HG02973 (cell line): ENCODE data around the gene PIM3.

ENCODE experiments used
- ATAC-seq: cut with Tn5 transposase; IDR thresholded peaks from one replicate; pipeline ENCODE4 v1.9.1; 2021; ENCODE audit warnings: moderate library complexity; ENCODE audit not compliant: unreplicated experiment

The PIM3 gene

DNA sequence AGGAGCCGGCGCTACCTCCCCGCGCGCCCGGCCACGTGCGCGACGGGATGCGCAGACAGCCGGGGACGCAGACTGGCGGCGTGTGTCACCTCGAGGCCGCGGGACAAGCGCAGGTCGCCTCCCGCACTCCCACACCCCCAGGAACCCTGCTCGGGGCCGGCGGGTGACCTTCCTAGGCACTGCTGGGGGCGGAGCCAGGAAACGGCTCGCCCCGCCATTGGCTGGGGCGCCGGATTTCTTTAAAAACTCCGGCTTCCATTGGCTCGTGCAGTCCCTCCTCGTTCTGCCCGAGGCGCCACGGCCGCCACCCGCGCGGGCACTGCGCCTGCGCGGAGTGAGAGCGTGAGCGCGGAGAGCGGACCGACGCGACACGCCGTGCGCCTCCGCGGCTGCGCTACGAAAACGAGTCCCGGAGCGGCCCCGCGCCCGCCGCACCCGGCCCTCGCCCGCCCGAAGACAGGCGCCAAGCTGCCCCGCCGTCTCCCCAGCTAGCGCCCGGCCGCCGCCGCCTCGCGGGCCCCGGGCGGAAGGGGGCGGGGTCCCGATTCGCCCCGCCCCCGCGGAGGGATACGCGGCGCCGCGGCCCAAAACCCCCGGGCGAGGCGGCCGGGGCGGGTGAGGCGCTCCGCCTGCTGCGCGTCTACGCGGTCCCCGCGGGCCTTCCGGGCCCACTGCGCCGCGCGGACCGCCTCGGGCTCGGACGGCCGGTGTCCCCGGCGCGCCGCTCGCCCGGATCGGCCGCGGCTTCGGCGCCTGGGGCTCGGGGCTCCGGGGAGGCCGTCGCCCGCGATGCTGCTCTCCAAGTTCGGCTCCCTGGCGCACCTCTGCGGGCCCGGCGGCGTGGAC is at the start of gene PIM3:
Gene PIM3 (plus strand): TSS at position 614 of the 846 bp plus-strand sequence. CDS start 176 bp downstream, at position 790.
- ATAC-seq, result peak; percentile 49

DNA sequence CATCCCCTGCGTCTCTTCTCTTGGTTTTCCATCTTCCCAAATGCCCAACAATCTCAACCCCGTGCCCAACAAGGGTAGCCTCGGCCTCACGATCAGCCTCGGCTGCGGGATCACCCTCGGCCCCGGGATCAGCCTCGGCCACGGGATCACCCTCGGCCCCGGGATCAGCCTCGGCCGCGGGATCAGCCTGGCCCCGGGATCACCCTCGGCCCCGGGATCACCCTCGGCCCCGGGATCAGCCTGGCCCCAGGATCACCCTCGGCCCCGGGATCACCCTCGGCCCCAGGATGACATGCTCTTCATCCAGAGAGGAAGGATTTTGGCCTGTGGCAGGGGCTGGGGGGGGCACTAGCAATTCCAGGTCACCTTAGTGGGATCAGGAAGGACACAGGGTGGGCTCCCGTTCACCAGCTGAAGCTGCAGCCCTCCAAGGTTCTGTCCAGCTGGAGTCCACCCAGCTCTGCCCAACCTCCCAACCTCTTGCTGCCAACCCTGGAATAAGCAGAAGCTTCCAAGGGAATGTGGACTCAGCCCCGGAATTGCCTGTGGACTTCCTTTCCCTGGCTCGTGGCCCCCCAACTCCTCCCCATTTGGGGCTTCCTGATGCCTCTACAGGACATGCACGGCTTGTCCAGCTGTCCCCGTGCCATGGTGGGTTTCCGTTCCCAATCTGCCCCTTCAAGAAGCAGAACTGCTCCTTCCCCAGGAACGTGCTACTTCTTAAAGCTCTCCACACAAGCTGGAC is 48.5 kb upstream of the PIM3 start:
- no peak for ATAC-seq

DNA sequence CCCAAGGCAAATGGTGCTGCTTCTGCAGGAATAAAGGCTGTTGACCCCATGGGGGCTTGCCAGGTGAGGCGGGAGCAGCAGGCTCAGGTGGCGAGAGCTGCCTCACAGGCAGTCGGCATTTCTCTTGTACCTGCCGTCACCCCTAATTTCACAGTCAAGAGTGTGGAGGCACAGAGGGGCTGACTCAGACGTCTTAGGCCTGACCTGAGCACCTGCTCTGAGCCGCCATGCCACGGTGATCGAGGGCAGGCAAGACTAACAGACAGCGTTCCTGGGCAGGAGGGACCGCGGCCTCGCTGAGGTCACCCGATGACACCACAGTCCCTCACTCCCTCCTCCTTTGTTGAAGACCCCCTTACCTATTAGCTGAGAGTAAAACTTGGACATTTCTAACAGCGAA is 47.5 kb upstream of the PIM3 start:
- ATAC-seq, result no peak

DNA sequence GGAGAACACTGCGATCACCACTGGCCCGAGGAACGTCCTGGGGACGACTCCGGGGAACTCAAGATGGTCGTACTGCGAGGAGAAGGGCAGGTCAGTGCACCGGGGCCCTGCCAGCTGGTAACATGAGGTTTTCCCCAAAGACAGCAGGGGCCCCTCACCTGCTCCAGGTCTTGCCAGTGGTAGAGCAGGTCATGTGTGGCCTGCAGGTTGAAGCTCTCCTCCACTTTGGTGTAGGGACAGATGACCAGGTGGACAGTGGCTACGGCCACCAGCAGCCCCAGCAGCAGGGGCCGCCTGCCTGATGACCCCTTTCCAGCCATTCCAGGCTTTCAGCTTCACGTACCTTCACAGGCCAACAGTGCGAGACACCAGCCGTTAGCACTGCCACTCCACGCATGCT is 47.1 kb upstream of the PIM3 start:
- no peak for ATAC-seq

DNA sequence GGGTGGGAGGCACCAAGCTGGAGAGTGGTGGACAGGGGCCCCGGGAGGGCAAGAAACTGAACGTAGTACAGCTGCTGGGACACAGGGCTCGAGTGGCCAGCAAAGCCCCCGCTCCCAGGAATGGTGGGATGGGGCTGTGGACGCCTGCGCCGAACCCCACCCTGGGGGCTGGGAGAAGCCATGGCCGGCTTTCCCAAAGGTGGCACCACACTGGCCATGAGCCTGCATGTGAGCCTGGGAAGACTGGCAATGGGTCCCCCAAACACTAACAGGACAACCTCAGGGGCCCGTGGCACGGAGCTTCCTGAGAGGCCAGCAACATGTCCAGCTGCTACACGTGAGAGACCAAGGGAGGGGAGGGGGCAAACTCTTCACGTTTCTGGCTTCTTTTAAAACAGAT is 46.3 kb upstream of the PIM3 start:
- ATAC-seq, result no peak

DNA sequence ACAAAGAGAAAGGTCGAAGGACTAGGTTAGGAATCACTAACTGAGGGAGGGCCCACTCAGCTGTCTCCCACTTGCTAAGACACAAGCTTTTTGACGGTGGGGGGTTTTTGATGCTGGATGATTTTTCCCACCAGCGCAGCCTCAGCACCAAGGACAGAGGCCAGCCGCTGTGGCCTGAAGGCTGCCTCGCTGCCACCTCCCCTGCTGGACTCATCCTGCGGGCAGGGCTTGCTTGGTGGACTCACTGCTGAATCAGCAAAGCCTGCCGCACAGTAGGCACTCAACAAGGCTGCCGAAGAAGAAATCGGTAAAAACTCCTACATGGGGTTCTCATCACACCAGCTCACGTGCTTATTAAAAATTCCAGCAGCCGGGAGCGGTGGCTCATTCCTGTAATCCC is 45.0 kb upstream of the PIM3 start:
- ATAC-seq, result no peak

DNA sequence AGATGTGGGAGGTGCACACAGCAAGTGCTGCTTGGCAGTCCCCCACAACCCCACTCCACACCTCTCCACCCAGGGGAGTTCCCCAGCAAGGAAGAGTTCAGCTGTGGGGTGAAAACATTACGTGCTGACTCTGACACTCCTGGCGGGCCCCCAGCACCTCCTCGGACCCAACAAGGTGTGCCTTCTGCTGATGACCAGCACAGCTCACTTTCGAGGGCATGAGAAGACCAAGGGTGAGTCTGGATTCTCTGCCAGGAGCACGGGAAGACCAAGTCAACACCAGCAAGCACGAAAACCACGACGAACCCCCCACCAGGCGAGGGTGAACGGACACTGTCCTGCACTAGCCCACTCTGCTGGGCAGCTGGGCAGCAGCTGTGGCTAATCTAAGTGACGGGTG is 43.7 kb upstream of the PIM3 start:
- no peak for ATAC-seq

DNA sequence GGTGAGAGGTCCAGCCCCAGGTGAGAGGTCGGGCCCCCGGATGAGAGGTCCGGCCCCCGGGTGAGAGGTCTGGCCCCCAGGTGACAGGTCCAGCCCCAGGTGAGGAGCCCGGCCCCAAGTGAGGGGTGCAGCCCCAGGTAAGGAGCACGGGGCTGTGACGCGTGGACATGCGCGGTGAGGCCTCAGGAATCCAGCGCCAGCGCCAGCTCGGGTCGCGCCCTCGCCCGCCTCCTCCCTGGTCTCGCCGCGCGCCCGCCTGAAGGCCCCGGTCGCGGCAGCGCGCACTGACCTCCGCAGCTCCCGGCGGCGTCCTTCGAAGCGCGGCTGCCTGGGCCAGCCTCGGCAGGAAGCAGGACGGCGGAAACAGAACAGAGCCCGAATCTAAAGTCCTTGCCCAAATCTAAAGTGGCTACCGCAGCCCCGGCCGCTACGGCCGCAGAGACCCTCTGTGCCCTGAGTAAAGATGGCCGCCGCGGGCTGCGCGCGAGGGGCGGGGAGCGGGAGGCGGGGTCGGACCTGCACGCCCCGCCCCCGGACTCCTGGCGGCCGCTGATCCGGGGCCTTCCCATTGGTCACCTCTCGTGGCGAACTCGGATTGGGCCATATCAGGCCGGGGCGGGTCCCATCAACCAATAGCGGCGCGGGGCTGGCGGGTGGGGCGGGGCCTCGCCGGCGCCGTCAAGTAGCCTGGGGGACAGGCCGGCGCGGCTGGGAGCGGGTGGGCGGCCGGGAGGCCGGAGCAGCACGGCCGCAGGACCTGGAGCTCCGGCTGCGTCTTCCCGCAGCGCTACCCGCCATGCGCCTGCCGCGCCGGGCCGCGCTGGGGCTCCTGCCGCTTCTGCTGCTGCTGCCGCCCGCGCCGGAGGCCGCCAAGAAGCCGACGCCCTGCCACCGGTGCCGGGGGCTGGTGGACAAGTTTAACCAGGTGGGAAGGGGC is 42.3 kb upstream of the PIM3 start, which contains the start of the genes ALG12 and CRELD2:
Gene ALG12 (minus strand): TSS at position 465 of the 937 bp plus-strand sequence. CDS start 4,673 bp downstream, outside the sequence.
Gene CRELD2 (plus strand): TSS at position 661 of the 937 bp plus-strand sequence. CDS start 136 bp downstream, at position 797.
- peak; percentile 75 for ATAC-seq

DNA sequence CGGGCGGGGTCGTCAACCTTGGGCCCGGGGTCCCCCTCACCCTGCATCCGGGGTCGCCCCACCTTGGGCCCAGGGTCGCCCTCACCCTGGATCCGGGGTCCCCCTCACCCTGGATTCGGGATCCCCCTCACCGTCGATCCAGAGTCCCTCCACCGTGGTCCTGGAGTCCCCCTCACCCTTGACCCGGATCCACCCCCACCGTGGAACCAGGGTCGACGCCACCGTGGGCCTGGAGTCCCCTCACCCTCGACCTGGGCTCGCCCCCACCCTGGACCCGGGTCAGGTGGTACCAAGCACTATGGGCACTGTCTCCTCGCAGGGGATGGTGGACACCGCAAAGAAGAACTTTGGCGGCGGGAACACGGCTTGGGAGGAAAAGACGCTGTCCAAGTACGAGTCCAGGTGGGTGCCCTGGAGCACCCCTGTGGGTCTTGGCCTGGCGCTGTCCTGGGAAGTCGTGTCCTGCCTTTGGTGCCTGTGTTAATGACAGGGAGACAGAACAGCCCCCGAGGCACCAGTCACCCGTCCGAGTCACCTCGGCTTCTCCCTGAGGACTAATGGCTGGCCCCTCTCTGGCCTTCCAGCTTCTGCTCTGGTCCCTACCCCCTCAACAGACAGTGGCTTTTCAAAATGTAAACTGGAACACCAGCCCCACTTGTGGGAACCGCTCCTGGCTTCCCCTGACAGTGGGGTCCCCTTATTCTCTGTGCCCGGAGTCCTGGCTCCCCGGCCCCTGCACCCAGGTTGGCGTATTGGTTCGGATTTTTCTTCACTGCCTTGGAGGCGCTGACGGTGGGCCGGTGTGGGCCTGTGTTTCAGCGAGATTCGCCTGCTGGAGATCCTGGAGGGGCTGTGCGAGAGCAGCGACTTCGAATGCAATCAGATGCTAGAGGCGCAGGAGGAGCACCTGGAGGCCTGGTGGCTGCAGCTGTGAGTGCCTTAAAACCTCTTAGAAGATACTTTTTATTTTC is 41.4 kb upstream of the PIM3 start:
- ATAC-seq, result no peak

DNA sequence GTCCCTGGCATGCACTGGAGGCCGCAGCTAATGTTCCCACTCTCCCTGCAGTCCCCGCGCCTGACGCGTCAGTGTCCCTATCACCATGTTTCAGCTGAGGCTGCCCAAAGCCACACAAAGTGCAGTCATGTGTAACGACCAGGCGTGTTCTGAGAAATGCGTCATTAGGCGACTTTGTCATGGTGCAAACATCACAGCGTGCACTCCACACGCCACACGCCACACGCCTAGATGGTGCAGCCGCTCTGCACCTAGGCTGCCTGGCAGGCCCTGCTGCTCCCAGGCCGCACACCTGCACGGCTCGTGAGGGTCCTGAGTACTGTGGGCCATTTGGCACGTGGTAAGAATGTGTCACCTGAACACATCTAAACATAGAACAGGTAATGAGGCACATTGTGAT is 39.7 kb upstream of the PIM3 start:
- ATAC-seq, result no peak

DNA sequence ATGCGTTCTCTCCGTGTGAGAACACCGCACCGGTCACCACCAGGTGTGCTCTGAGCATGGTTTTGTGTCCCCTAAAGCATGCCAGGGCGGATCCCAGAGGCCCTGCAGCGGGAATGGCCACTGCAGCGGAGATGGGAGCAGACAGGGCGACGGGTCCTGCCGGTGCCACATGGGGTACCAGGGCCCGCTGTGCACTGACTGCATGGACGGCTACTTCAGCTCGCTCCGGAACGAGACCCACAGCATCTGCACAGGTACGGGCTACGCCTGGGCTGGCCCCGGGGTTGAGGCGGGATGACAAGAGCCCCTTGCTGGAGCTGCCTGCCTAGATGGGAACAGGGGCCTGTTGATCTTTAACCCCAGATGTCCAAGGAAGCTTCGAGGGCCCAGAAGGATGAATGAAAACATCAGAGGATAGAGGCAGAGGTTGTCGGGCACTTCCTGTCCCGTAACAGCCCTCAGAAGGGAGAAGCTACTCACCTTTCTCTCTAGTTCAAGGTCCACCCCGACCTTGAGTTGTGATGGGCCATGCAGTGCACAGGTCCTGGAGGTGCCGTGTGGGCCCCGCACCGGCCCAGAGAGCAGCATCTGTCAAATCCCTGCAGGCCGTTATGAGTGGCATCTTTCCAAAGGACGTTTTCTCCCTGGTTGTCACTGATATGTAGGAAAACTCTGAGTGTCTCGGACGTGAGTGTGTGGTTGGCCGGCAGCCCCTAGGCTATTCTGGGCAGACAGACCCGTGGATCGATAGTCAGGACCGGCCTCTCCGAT is 38.9 kb upstream of the PIM3 start:
- ATAC-seq, result no peak

DNA sequence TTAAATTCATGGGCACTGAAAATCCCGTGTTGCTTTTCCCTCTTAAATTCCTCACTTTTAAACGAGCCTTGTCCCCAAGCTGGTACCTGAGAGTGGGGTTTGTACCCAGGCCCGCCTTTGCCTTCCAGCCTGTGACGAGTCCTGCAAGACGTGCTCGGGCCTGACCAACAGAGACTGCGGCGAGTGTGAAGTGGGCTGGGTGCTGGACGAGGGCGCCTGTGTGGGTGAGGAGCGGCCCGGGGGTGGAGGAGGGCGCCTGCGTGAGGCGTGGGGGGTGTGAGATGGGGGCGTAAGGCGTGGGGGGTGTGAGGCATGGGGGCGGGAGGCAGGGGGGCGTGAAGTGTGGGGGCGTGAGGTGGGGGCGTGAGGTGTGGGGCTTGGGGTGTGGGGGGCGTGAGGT is 38.1 kb upstream of the PIM3 start:
- no peak for ATAC-seq

DNA sequence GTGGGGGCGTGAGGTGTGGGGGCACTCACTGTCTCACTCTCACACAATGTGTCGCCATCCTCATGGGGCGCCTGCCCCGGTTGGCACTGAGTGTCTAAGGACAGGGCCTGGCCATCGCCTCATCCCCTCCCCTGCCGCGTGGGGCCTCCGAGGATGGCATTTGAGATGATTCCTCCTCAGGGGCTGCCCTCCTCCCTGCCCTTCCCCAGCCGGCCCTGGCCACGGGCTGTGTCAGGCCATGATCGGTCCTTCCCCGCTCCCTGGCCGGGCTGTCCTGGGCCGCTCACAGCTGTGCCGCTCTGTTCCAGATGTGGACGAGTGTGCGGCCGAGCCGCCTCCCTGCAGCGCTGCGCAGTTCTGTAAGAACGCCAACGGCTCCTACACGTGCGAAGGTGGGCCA is 37.6 kb upstream of the PIM3 start:
- no peak for ATAC-seq

DNA sequence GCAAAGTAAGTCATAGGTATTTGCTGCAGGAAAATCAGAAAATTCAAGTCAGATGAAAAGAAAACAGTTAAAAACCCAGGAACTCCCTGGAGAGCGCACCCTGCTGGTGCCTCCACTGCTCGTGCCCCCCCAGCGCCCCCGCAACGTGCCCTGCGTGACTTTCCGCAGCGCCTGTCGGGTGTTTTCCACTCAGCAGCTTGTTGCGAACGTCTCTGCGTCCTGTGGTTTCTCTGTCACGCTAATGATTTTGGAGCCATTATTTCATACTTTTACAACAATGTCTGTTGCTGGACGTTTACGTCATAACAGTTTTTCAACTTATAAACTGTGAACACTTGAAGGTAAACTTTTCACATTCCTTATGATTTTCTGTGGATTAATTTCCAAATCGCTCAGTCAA is 37.1 kb upstream of the PIM3 start:
- no peak for ATAC-seq

DNA sequence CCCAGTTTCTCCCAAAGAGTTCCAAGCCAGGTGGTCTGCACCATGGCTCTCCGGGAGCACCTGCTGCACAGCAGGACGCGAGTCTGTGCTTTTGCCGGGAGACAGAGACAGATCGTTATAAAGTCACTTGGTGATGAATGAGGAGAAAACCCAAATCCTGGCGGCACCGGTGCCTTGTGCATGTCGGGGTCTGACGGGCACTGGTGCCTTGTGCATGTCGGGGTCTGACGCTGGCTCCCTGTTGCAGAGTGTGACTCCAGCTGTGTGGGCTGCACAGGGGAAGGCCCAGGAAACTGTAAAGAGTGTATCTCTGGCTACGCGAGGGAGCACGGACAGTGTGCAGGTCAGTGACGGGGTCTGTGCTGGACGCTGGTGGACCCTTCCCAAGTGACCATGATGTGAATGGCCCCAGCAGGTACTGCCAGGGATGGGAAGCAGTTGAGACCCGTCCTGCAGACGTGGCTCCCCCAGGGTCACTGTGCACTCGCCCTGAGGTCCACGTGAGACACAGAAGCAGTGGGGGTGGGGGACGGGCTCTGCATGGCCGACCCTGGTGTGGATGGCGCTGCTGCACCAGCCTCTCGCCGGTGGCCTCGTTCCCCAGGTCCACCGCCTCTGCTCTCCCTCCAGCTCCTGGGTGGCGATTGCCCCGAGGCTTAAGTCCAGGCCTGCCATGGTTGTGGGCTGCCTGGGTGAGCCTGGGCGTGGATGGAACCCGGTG is 36.3 kb upstream of the PIM3 start:
- no peak for ATAC-seq

DNA sequence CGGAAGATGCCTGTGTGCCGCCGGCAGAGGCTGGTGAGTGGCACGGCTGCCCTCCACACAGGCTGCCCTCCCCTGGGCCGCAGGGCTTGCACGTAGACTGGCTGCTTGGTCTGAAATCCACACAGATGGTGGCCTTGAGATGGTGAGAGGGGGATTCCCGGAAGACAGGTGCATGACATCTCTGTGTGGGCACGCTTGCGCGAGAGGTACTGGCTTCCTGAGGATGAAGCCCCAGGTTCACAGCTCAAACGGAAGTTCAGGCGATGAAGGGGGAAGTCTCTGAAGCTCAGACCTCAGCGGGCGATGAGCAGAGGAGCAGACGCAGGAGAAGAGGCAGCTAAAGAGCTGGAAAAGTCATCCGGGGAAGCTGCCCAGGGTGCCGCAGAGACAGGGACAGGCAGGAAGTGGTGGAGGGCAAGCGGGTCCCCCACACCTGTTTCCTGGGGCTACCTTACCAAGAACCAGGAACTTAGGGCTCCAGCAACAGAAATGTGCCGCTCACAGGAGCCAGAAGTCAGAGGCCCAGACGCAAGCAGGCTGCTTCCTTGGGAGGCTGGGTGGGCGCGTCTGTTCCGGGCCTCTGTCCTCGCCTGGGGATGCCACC is 34.9 kb upstream of the PIM3 start:
- no peak for ATAC-seq

DNA sequence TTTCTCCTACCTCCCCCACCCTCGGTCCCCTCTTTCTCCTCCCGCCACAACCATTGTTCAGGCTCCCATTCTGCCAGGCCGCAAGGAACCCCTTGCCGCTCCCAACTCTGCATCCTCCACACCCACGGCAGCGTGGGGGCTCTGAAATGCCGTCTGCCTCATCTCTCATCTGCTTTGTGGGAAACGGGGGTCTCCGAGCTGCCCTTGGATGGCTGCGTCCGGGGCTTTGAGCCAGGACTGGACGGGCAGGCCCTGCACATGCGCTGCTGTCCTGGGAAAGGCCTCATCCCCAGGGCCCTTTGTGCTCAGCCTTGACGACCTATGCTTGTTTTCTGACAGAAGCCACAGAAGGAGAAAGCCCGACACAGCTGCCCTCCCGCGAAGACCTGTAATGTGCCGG is 33.7 kb upstream of the PIM3 start:
- no peak for ATAC-seq
